ENCODE data around the gene RNASEH2C.

DNA sequence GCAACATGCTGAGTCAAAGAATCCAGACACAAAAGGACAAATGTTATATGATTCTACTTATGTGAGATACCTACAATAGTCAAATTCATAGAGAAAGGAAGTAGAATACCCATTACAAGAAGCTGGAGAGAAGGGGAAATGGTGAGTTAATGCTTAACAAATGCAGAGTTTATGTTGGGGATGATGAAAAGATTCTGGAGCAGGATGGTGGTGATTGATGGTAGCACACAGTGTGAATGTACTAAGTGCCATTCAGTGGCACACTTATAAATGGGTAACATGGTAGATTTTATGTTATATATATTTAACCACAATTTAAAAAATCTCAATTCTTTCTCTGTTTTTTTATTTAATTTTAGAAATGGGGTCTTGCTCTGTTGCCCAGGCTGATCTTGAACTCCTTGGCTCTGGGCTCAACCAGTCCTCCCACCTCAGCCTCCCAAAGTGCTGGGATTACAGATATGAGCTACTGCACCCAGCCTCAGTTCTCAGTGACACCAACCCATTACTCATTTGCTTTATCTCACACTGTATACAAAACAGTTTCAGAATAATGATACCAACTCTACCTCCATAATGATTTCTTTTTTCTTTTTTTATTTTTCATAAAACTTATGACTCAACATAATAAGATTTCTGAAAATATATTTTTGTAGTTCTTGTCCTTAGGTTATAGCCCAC, 48.3 kb downstream of the RNASEH2C start:
- TF ChIP-seq, protein P1, sequence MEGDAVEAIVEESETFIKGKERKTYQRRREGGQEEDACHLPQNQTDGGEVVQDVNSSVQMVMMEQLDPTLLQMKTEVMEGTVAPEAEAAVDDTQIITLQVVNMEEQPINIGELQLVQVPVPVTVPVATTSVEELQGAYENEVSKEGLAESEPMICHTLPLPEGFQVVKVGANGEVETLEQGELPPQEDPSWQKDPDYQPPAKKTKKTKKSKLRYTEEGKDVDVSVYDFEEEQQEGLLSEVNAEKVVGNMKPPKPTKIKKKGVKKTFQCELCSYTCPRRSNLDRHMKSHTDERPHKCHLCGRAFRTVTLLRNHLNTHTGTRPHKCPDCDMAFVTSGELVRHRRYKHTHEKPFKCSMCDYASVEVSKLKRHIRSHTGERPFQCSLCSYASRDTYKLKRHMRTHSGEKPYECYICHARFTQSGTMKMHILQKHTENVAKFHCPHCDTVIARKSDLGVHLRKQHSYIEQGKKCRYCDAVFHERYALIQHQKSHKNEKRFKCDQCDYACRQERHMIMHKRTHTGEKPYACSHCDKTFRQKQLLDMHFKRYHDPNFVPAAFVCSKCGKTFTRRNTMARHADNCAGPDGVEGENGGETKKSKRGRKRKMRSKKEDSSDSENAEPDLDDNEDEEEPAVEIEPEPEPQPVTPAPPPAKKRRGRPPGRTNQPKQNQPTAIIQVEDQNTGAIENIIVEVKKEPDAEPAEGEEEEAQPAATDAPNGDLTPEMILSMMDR (IDR thresholded peaks at IDR 0.05) = no peak
- no peak for TF ChIP-seq POLR2A (IDR thresholded peaks at IDR 0.05)

All from thyroid gland (tissue), 4 donors.